ENCODE results near the gene SPTBN4. TPM values are rescaled to one million over a fixed set of nuclear protein-coding genes. Genes with fewer than 3 reads are reported as not detected.
A peak's percentile ranks its signal among the peaks of the same experiment; 100 is the strongest.
"Not testable (repeated sequence)": the region's sequence is repeated elsewhere in the genome, so short reads cannot be mapped to it uniquely, and the experiment has no call there.

The SPTBN4 gene
- total RNA-seq, 1 donor from 2014 or later = 1.5 TPM

DNA sequence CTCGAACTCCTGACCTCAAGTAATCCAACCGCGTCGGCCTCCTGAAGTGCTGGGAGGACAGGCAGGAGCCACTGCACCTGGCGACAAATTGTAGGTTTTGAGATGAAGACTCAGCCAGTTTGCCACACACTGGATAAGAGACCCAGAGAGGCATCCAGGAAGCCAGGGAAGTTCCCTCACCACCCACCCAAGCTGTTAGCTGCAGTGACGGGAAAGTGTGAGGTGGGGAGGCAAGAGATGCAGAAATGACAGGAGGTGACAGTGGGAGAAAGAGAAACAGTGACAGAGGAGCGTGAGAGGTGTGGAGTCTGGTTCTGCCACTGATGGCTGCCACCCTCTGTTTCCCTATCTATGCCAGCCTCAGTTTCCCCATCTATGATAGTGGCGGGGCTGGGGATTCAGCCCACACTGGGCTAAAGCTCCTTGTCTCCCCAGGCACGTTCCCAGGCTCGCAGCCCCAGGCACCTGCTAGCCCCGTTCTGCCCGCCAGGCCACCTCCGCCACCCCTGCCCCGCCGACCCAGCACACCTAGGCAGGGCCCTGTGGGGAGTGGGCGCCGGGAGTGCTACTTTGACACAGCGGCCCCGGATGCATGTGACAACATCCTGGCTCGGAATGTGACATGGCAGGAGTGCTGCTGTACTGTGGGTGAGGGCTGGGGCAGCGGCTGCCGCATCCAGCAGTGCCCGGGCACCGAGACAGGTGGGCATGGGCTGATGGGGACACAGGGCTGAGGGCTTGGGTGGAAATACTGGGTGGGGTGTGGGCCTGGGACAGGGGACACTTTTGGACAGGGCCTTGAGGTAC is 155.4 kb downstream of the SPTBN4 start:
- Histone ChIP-seq H3K27me3 (no peaks in the 10 kb centered on the region), H3K4me3 (no peak overlapping the region), H3K9me3 (no peaks in the 10 kb centered on the region), H3K36me3 (peaks cover 34% of the 10 kb centered on the region), H3K4me1 (no peaks in the 10 kb centered on the region), H3K27ac (no peak overlapping the region)
- ATAC-seq = no peak
- intact Hi-C loops (cut with DNase I) = no loop called here
- TF ChIP-seq, protein P1, sequence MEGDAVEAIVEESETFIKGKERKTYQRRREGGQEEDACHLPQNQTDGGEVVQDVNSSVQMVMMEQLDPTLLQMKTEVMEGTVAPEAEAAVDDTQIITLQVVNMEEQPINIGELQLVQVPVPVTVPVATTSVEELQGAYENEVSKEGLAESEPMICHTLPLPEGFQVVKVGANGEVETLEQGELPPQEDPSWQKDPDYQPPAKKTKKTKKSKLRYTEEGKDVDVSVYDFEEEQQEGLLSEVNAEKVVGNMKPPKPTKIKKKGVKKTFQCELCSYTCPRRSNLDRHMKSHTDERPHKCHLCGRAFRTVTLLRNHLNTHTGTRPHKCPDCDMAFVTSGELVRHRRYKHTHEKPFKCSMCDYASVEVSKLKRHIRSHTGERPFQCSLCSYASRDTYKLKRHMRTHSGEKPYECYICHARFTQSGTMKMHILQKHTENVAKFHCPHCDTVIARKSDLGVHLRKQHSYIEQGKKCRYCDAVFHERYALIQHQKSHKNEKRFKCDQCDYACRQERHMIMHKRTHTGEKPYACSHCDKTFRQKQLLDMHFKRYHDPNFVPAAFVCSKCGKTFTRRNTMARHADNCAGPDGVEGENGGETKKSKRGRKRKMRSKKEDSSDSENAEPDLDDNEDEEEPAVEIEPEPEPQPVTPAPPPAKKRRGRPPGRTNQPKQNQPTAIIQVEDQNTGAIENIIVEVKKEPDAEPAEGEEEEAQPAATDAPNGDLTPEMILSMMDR (IDR thresholded peaks at IDR 0.05) = no peak
- no peak for DNase-seq

DNA sequence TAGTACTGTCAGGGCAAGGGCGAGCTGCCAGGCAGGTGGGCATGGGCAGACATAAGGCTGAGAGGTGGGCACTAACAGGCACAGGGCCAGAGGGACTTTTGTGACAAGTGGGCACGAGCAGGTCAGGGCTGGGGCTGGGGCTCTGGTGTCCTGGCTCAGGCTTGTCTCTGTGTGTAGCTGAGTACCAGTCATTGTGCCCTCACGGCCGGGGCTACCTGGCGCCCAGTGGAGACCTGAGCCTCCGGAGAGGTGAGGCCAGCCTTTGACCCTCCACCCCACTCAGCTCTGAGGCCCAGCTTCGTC is 155.9 kb downstream of the SPTBN4 start:
- Histone ChIP-seq H3K27me3 (no peaks in the 10 kb centered on the region), H3K4me3 (no peak overlapping the region), H3K36me3 (peaks cover 34% of the 10 kb centered on the region), H3K4me1 (no peaks in the 10 kb centered on the region), H3K9me3 (no peaks in the 10 kb centered on the region), H3K27ac (no peak overlapping the region)
- TF ChIP-seq, protein P1 (IDR thresholded peaks at IDR 0.05) = no peak
- no peak for ATAC-seq
- DNase-seq = no peak
- intact Hi-C loops (cut with DNase I) = no loop called here

DNA sequence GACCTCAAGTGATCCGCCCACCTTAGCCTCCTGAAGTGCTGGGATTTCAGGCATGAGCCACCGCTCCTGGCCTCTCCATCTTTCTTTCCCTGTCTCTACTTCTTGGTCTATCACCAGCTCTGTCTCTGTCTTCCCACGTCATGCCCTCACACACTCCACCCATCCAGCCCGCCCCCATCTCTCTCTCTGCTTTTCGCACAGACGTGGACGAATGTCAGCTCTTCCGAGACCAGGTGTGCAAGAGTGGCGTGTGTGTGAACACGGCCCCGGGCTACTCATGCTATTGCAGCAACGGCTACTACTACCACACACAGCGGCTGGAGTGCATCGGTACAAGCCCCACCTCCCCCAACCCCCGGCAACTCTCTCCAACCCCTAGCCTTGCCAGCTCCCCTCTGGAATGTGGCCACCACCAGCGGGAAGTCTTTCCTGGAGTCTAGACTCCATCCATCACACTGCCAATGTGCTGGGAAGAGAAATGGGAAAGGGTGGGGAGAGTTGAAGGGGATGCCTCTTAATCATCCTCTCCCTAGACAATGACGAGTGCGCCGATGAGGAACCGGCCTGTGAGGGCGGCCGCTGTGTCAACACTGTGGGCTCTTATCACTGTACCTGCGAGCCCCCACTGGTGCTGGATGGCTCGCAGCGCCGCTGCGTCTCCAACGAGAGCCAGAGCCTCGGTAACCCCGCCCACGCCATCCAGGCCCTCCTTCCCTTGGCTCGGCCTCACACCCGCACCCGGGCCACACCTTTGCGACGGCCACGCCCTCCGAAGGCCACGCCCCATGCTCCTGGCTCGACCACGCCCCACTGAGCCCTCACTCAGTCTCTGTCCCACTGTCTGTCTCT is 156.8 kb downstream of the SPTBN4 start:
- H3K9me3 ChIP-seq = no peaks in the 10 kb centered on the region
- H3K27me3 ChIP-seq = no peaks in the 10 kb centered on the region
- peak; percentile 77 for DNase-seq
- H3K27ac ChIP-seq = no peak overlapping the region
- peaks cover 38% of the 10 kb centered on the region for H3K36me3 ChIP-seq
- TF ChIP-seq, protein P1 (IDR thresholded peaks at IDR 0.05) = no peak
- ATAC-seq = peak; percentile 59
- H3K4me1 ChIP-seq = no peaks in the 10 kb centered on the region
- no peak overlapping the region for H3K4me3 ChIP-seq
- intact Hi-C loops (cut with DNase I) = no loop called here

DNA sequence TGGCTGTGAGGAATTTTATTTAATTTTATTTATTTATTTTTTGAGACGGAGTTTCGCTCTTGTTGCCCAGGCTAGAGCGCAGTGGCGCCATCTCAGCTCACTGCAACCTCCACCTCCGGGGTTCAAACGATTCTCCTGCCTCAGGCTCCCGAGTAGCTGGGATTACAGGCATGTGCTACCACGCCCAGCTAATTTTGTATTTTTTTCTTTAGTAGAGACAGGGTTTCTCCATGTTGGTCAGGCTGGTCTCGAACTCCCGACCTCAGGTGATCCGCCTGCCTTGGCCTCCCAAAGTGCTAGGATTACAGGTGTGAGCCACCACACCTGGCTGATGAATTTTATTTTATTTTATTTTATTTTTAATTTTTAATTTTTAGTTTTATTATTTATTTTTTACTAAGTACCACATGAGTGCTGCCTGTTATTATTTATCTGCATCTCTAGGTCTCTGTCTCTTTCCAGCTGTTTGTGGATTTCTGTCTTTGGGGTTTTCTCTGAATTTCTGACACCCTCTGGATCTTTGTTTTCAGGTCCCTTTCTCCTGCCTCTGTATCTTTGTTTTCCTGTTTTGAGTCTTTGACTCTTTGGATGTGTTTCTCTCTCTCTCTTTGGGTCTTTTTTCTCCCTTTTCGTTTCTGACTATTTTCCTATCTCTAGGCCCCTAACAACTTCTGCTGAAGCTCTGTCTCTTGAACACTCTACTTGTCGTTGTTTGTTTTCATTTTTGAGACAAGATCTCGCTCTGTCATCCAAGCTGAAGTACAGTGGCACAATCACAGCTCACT is 157.8 kb downstream of the SPTBN4 start:
- H3K4me3 ChIP-seq; H3K27ac ChIP-seq; ATAC-seq; H3K9me3 ChIP-seq; intact Hi-C loops (cut with DNase I); H3K4me1 ChIP-seq; DNase-seq; H3K27me3 ChIP-seq: not testable (repeated sequence)
- peaks cover 42% of the 10 kb centered on the region for H3K36me3 ChIP-seq

DNA sequence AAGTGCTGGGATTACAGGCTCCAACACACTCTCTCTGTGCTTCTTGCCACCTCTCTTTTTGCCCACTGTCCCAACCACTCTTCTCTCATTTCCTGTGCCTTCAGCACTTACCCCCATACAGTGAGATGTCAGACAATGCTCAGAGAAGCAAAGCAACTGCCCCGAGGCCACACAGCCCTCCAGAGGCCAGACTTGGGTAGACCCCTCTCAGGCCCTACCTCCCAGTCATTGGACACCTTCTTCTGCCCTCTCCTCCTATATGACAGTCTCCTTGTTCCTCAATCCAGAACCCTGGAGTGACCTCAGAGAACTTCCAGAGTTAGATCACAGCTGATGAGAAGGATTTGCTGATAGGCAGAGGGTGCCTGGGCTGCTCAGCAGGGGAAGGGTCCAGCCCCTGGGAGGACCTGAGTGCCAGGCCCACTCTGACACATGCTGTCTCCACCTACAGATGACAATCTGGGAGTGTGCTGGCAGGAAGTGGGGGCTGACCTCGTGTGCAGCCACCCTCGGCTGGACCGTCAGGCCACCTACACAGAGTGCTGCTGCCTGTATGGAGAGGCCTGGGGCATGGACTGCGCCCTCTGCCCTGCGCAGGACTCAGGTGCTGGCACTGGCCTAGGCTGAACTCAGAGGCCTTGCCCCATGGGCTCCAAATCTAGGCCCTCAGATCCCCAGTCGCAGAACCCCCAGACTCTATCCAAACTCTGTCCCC is 158.8 kb downstream of the SPTBN4 start:
- intact Hi-C loops (cut with DNase I) = no loop called here
- H3K9me3 ChIP-seq = no peaks in the 10 kb centered on the region
- H3K4me1 ChIP-seq = no peaks in the 10 kb centered on the region
- no peaks in the 10 kb centered on the region for H3K27me3 ChIP-seq
- H3K27ac ChIP-seq = no peak overlapping the region
- ATAC-seq = peak; percentile 22
- TF ChIP-seq, protein P1 (IDR thresholded peaks at IDR 0.05) = no peak
- no peak overlapping the region for H3K4me3 ChIP-seq
- DNase-seq = no peak
- H3K36me3 ChIP-seq = peaks cover 35% of the 10 kb centered on the region

Other genes with a start within 250 kb of the SPTBN4 start
- gene TTC9B, start 248.6 kb upstream of the SPTBN4 start, total RNA-seq = not detected
- gene CCNP, start 240.3 kb upstream of the SPTBN4 start, total RNA-seq = not detected
- gene AKT2, start 181.7 kb upstream of the SPTBN4 start, total RNA-seq = 103 TPM
- gene C19orf47, start 118.6 kb upstream of the SPTBN4 start, total RNA-seq = 16.1 TPM
- 432 TPM for gene PLD3, start 118.3 kb upstream of the SPTBN4 start, total RNA-seq
- 0.64 TPM for gene HIPK4, start 76.8 kb upstream of the SPTBN4 start, total RNA-seq
- gene PRX, start 53.6 kb upstream of the SPTBN4 start, total RNA-seq = 36.2 TPM
- 22.1 TPM for gene SERTAD1, start 41.0 kb upstream of the SPTBN4 start, total RNA-seq
- 32.6 TPM for gene SERTAD3, start 22.7 kb upstream of the SPTBN4 start, total RNA-seq
- 132 TPM for gene BLVRB, start 1.3 kb upstream of the SPTBN4 start, total RNA-seq
- 68.1 TPM for gene SHKBP1, start 109.9 kb downstream of the SPTBN4 start, total RNA-seq
- 430 TPM for gene LTBP4, start 134.4 kb downstream of the SPTBN4 start, total RNA-seq
- 19.5 TPM for gene NUMBL, start 223.7 kb downstream of the SPTBN4 start, total RNA-seq
- gene COQ8B, start 249.9 kb downstream of the SPTBN4 start, total RNA-seq = 43.6 TPM